Liver (tissue), 9 donors: ENCODE data around the gene GNAO1. TPM values are rescaled to one million over a fixed set of nuclear protein-coding genes. Genes with fewer than 3 reads are reported as not detected.

Experiments
- DNase-seq: peaks from one replicate; pipeline ENCODE4 v3.0.0-alpha.2; 2017; ENCODE audit warnings: low spot score
- H3K27ac ChIP-seq, 2 donors: one replicate each; pipeline ENCODE4 v1.7.0; 2013; ENCODE audit warnings: inconsistent platforms in 2 of 2, low read length in 2 of 2, control low read depth in 1 of 2, low read depth in 1 of 2, mild to moderate bottlenecking in 1 of 2
- H3K27me3 ChIP-seq, 4 donors: one replicate each; pipeline versions ENCODE4 v1.6.1 to v1.7.0; 2013; ENCODE audit warnings: low read length in 3 of 4, inconsistent platforms in 1 of 4, mild to moderate bottlenecking in 1 of 4, moderate library complexity in 1 of 4; ENCODE audit not compliant: control insufficient read depth in 4 of 4, insufficient read depth in 4 of 4
- H3K36me3 ChIP-seq, 4 donors: one replicate each; pipeline versions ENCODE4 v1.6.1 to v1.7.0; 2013; ENCODE audit warnings: low read length in 3 of 4, mild to moderate bottlenecking in 3 of 4, low read depth in 1 of 4, moderate library complexity in 1 of 4; ENCODE audit not compliant: control insufficient read depth in 4 of 4, insufficient read depth in 3 of 4
- H3K4me1 ChIP-seq, 4 donors: one replicate each; pipeline versions ENCODE4 v1.6.1 to v1.7.0; 2013; ENCODE audit warnings: low read length in 3 of 4, mild to moderate bottlenecking in 3 of 4, moderate library complexity in 1 of 4; ENCODE audit not compliant: control insufficient read depth in 4 of 4, insufficient read depth in 4 of 4
- H3K4me3 ChIP-seq, 3 donors: one replicate each; pipeline versions ENCODE4 v1.6.1 to v1.7.0; 2013; ENCODE audit warnings: low read length in 3 of 3, control low read depth in 1 of 3, low read depth in 1 of 3, mild to moderate bottlenecking in 1 of 3
- H3K9ac ChIP-seq, 2 donors: one replicate each; pipeline ENCODE4 v1.7.0; 2013; ENCODE audit warnings: low read length in 2 of 2, mild to moderate bottlenecking in 2 of 2, moderate library complexity in 2 of 2, control low read depth in 1 of 2, low read depth in 1 of 2
- H3K9me3 ChIP-seq, 4 donors: one replicate each; pipeline versions ENCODE4 v1.6.1 to v1.7.0; 2013; ENCODE audit warnings: low read length in 3 of 4; ENCODE audit not compliant: control insufficient read depth in 4 of 4
- ATF3 ChIP-seq: IDR thresholded peaks from 2 replicates; pipeline ENCODE4 v1.6.1; 2016; ENCODE audit warnings: antibody characterized with exemption
- EGR1 ChIP-seq, 2 donors: IDR thresholded peaks; 2 replicates each; pipeline ENCODE4 v1.6.1; 2016 to 2018; ENCODE audit warnings: antibody characterized with exemption in 2 of 2, low read depth in 2 of 2
- FOXA1 ChIP-seq: IDR thresholded peaks from 2 replicates; pipeline ENCODE4 v1.6.1; 2016; ENCODE audit warnings: antibody characterized with exemption
- FOXA2 ChIP-seq: IDR thresholded peaks from 2 replicates; pipeline ENCODE4 v1.6.1; 2016; ENCODE audit warnings: antibody characterized with exemption
- GABPA ChIP-seq, 2 donors: IDR thresholded peaks in 1 of 2; conservative IDR thresholded peaks in 1 of 2; 2 replicates each; pipeline ENCODE4 v1.6.1; 2016; ENCODE audit warnings: antibody characterized with exemption in 2 of 2, mild to moderate bottlenecking in 1 of 2, moderate library complexity in 1 of 2
- HNF4A ChIP-seq, 2 donors: conservative IDR thresholded peaks; 2 replicates each; pipeline ENCODE4 v1.6.1; 2016; ENCODE audit warnings: antibody characterized with exemption in 2 of 2, mild to moderate bottlenecking in 2 of 2
- HNF4G ChIP-seq: IDR thresholded peaks from 2 replicates; pipeline ENCODE4 v1.6.1; 2016; ENCODE audit warnings: antibody characterized with exemption
- JUND ChIP-seq, 2 donors: IDR thresholded peaks; 2 replicates each; pipeline ENCODE4 v1.6.1; 2016; ENCODE audit warnings: antibody characterized with exemption in 2 of 2
- NR2F2 ChIP-seq: IDR thresholded peaks from 2 replicates; pipeline ENCODE4 v1.6.1; 2016; ENCODE audit warnings: antibody characterized with exemption
- RAD21 ChIP-seq, 2 donors: IDR thresholded peaks; 2 replicates each; pipeline ENCODE4 v1.6.1; 2016; ENCODE audit warnings: antibody characterized with exemption in 2 of 2, mild to moderate bottlenecking in 2 of 2
- RXRA ChIP-seq, 2 donors: IDR thresholded peaks; 2 replicates each; pipeline ENCODE4 v1.6.1; 2017 to 2018; ENCODE audit warnings: antibody characterized with exemption in 2 of 2, mild to moderate bottlenecking in 1 of 2
- SP1 ChIP-seq: IDR thresholded peaks from 2 replicates; pipeline ENCODE4 v1.6.1; 2018; ENCODE audit warnings: antibody characterized with exemption, mild to moderate bottlenecking
- TAF1 ChIP-seq: conservative IDR thresholded peaks from 2 replicates; pipeline ENCODE4 v1.6.1; 2016; ENCODE audit warnings: antibody characterized with exemption, mild to moderate bottlenecking
- YY1 ChIP-seq: IDR thresholded peaks from 2 replicates; pipeline ENCODE4 v1.6.1; 2016; ENCODE audit warnings: antibody characterized with exemption, mild to moderate bottlenecking
- WGBS: extraction: QIAGEN DNeasy Blood & Tissue Kit; methylation state at CpG from one replicate; pipeline ENCODE4 v1.1.7; 2013; 5-methylcytosine and 5-hydroxymethylcytosine counted together
- polyA plus RNA-seq, 2 donors: library from polyadenylated mRNA; stranded (reverse) in 1 of 2; unstranded in 1 of 2; fragments of 200-250 nt in 1 of 2; fragments of >200 nt in 1 of 2; fragmentation: Nextera tagmentation in 1 of 2; extraction: Ambion mirVana in 1 of 2; gene quantifications; one replicate each; pipeline versions ENCODE4 v1.2.1 to v1.2.3, GENCODE V29; 2013 to 2015
- total RNA-seq, 2 donors: library from RNA; depleted of rRNA; stranded (reverse); fragments of >200 nt; gene quantifications; one replicate each; pipeline ENCODE4 v1.2.3, GENCODE V29; 2014
- TF ChIP-seq, protein P1 (sequence below): fragments of 150-350 bp; IDR thresholded peaks from 2 replicates; pipeline ENCODE4 v1.5.1; 2017; ENCODE audit warnings: improper control_type of control experiment, low read depth, low read length; ENCODE audit not compliant: missing input control
- TF ChIP-seq, protein P2 (sequence below): IDR thresholded peaks from 2 replicates; pipeline ENCODE4 v1.6.1; 2016; ENCODE audit warnings: antibody characterized with exemption
- TF ChIP-seq, protein P3 (sequence below): IDR thresholded peaks from 2 replicates; pipeline ENCODE4 v1.6.1; 2016; ENCODE audit warnings: antibody characterized with exemption, mild to moderate bottlenecking
- TF ChIP-seq, protein P4 (sequence below): IDR thresholded peaks from 2 replicates; pipeline ENCODE4 v1.6.1; 2016; ENCODE audit warnings: antibody characterized with exemption
- donor health status: healthy.
- donor health status: healthy.
- donor health status: healthy.
- donor health status: healthy.
- donor health status: healthy.

GNAO1 gene
- total and polyA plus RNA-seq, 4 donors, result 0.61 to 15.1 (median 7.0) TPM

- Histone ChIP-seq H3K9ac (peak overlapping the region in 1 of 2 donors; percentile 27), H3K4me3 (peak overlapping the region in 1 of 3 donors; percentile 66), H3K27me3 (no peaks in the 10 kb centered on the region), H3K27ac (peak overlapping the region; percentile 45 to 71), H3K9me3 (no peaks in the 10 kb centered on the region), H3K4me1 (peaks cover 5 to 65% (median 49%) of the 10 kb centered on the region in 4 donors), H3K36me3 (no peaks in the 10 kb centered on the region)
- WGBS, result 28% methylated on average over 2 of the region's 2 CpGs
- TF ChIP-seq RAD21 (IDR thresholded peaks at IDR 0.05) (peak in 1 of 2 donors; percentile 43), RXRA (IDR thresholded peaks at IDR 0.05) (peak; percentile 79 to 90), SP1 (peak; percentile 69), FOXA1 (peak; percentile 69), JUND (IDR thresholded peaks at IDR 0.05) (peak; percentile 32 to 57), EGR1 (IDR thresholded peaks at IDR 0.05; ENCODE audit: low read depth in 2 of 2) (no peak), ATF3 (no peak), YY1 (peak; percentile 29), GABPA (IDR thresholded peaks at IDR 0.05 in 1 of 2, conservative IDR thresholded peaks at IDR 0.05 in 1 of 2) (no peak), HNF4A (conservative IDR thresholded peaks at IDR 0.05) (peak; percentile 66 to 73), NR2F2 (peak; percentile 27), HNF4G (no peak), TAF1 (no peak), FOXA2 (peak; percentile 87)
- TF ChIP-seq, protein P1, sequence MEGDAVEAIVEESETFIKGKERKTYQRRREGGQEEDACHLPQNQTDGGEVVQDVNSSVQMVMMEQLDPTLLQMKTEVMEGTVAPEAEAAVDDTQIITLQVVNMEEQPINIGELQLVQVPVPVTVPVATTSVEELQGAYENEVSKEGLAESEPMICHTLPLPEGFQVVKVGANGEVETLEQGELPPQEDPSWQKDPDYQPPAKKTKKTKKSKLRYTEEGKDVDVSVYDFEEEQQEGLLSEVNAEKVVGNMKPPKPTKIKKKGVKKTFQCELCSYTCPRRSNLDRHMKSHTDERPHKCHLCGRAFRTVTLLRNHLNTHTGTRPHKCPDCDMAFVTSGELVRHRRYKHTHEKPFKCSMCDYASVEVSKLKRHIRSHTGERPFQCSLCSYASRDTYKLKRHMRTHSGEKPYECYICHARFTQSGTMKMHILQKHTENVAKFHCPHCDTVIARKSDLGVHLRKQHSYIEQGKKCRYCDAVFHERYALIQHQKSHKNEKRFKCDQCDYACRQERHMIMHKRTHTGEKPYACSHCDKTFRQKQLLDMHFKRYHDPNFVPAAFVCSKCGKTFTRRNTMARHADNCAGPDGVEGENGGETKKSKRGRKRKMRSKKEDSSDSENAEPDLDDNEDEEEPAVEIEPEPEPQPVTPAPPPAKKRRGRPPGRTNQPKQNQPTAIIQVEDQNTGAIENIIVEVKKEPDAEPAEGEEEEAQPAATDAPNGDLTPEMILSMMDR, result no peak
- TF ChIP-seq, protein P2, sequence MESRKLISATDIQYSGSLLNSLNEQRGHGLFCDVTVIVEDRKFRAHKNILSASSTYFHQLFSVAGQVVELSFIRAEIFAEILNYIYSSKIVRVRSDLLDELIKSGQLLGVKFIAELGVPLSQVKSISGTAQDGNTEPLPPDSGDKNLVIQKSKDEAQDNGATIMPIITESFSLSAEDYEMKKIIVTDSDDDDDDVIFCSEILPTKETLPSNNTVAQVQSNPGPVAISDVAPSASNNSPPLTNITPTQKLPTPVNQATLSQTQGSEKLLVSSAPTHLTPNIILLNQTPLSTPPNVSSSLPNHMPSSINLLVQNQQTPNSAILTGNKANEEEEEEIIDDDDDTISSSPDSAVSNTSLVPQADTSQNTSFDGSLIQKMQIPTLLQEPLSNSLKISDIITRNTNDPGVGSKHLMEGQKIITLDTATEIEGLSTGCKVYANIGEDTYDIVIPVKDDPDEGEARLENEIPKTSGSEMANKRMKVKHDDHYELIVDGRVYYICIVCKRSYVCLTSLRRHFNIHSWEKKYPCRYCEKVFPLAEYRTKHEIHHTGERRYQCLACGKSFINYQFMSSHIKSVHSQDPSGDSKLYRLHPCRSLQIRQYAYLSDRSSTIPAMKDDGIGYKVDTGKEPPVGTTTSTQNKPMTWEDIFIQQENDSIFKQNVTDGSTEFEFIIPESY, result no peak
- TF ChIP-seq, protein P3, sequence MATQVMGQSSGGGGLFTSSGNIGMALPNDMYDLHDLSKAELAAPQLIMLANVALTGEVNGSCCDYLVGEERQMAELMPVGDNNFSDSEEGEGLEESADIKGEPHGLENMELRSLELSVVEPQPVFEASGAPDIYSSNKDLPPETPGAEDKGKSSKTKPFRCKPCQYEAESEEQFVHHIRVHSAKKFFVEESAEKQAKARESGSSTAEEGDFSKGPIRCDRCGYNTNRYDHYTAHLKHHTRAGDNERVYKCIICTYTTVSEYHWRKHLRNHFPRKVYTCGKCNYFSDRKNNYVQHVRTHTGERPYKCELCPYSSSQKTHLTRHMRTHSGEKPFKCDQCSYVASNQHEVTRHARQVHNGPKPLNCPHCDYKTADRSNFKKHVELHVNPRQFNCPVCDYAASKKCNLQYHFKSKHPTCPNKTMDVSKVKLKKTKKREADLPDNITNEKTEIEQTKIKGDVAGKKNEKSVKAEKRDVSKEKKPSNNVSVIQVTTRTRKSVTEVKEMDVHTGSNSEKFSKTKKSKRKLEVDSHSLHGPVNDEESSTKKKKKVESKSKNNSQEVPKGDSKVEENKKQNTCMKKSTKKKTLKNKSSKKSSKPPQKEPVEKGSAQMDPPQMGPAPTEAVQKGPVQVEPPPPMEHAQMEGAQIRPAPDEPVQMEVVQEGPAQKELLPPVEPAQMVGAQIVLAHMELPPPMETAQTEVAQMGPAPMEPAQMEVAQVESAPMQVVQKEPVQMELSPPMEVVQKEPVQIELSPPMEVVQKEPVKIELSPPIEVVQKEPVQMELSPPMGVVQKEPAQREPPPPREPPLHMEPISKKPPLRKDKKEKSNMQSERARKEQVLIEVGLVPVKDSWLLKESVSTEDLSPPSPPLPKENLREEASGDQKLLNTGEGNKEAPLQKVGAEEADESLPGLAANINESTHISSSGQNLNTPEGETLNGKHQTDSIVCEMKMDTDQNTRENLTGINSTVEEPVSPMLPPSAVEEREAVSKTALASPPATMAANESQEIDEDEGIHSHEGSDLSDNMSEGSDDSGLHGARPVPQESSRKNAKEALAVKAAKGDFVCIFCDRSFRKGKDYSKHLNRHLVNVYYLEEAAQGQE, result no peak
- TF ChIP-seq, protein P4, sequence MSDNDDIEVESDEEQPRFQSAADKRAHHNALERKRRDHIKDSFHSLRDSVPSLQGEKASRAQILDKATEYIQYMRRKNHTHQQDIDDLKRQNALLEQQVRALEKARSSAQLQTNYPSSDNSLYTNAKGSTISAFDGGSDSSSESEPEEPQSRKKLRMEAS, result peak; percentile 23
- no peak for DNase-seq
Observed at GRCh38 chr16:56233795-56234566, 42.7 kb downstream of the GNAO1 start.
